ENCODE measurements around the gene MACROH2A2. TPM values are rescaled to one million over a fixed set of nuclear protein-coding genes. Genes with fewer than 3 reads are reported as not detected.
"Not testable (repeated sequence)": the region's sequence is repeated elsewhere in the genome, so short reads cannot be mapped to it uniquely, and the experiment has no call there.

MACROH2A2 gene
- total RNA-seq, 1 donor from 2014 or later, result 8.4 TPM

DNA sequence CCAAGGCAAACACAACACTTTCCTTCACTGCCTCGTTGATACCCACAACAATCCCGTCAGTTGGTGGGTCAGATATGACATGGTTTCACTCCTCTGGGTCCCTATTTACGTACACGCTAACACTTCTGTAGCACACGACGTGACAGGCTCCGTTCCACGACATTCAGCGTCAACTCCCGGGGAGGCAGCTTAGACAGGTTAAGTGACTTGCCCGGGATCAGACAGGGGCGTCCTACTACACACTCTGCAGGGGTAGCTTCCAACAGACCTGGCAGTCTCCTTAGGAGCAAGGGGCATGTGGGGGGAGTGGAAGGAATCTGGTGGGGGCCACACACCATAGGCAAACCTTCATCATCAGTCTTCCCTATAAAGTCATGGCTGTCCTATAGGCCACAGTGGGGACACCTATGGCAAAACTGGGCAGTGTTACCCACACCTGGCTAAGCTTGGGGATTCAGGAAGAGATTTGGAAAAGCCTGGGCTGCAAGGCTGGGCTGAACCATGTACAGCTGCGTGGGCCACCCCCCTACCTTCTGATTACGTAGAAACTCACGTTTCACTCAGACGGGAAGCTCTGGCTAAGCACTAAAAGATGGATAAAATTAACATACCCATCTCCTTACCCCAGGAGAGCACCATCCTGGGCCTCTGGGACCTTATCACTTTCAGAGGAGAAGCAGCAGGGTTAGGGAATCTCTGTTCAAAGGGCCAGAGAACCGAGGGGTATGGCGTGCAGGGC, 91.9 kb downstream of the MACROH2A2 start:
- no peaks in the 10 kb centered on the region for H3K9me3 ChIP-seq (ENCODE audit: control insufficient read depth in 3 of 3, low read length in 3 of 3)
- H3K4me3 ChIP-seq (ENCODE audit: low read length in 3 of 3), result peak overlapping the region in 2 of 3 donors; percentile 85 to 88
- H3K4me1 ChIP-seq (ENCODE audit: control insufficient read depth in 3 of 3, insufficient read depth in 3 of 3, low read length in 3 of 3), result peaks cover 12 to 19% (median 16%) of the 10 kb centered on the region in 3 donors
- H3K27ac ChIP-seq (ENCODE audit: low read depth, low read length), result no peak overlapping the region
- peaks cover 0 to 16% (median 3%) of the 10 kb centered on the region in 3 donors for H3K36me3 ChIP-seq (ENCODE audit: control insufficient read depth in 3 of 3, insufficient read depth in 3 of 3, low read length in 3 of 3)
- peak overlapping the region; percentile 57 to 90 (median 74) for H3K9ac ChIP-seq (ENCODE audit: low read depth in 1 of 3, low read length in 3 of 3)
- no peaks in the 10 kb centered on the region for H3K27me3 ChIP-seq (ENCODE audit: control insufficient read depth in 3 of 3, insufficient read depth in 3 of 3, low read length in 3 of 3)

DNA sequence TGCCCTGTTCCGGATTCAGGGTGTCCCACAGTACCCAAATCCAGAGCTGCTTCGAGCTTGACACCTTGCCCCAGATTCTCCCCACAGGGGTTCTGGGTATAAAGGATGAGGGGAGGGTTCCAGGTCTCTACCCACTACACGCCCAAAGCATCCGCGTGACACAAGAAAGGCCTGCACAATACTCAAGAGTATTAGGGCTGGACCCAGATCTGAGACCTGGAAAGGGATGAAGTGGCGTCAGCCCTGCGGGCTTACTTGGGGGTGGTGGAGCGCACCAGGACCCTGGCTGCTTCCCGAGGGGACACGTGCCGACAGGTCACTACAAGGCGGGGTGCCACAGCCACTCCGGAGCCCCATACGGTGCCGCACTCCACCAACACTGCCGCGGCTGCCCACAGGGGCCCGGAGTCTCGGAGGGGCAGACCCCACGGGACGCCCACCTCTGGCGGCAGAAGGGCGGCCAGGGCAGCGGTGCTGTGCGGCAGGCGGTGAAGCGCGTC, 92.6 kb downstream of the MACROH2A2 start:
- Histone ChIP-seq H3K36me3 (ENCODE audit: control insufficient read depth in 3 of 3, insufficient read depth in 3 of 3, low read length in 3 of 3) (peaks cover 0 to 14% (median 2%) of the 10 kb centered on the region in 3 donors), H3K9ac (ENCODE audit: low read depth in 1 of 3, low read length in 3 of 3) (peak overlapping the region; percentile 57 to 90 (median 74)), H3K4me1 (ENCODE audit: control insufficient read depth in 3 of 3, insufficient read depth in 3 of 3, low read length in 3 of 3) (peaks cover 12 to 19% (median 16%) of the 10 kb centered on the region in 3 donors), H3K9me3 (ENCODE audit: control insufficient read depth in 3 of 3, low read length in 3 of 3) (no peaks in the 10 kb centered on the region), H3K27ac (ENCODE audit: low read depth, low read length) (peak overlapping the region; percentile 84), H3K4me3 (ENCODE audit: low read length in 3 of 3) (peak overlapping the region; percentile 85 to 88 (median 86)), H3K27me3 (ENCODE audit: control insufficient read depth in 3 of 3, insufficient read depth in 3 of 3, low read length in 3 of 3) (no peaks in the 10 kb centered on the region)

DNA sequence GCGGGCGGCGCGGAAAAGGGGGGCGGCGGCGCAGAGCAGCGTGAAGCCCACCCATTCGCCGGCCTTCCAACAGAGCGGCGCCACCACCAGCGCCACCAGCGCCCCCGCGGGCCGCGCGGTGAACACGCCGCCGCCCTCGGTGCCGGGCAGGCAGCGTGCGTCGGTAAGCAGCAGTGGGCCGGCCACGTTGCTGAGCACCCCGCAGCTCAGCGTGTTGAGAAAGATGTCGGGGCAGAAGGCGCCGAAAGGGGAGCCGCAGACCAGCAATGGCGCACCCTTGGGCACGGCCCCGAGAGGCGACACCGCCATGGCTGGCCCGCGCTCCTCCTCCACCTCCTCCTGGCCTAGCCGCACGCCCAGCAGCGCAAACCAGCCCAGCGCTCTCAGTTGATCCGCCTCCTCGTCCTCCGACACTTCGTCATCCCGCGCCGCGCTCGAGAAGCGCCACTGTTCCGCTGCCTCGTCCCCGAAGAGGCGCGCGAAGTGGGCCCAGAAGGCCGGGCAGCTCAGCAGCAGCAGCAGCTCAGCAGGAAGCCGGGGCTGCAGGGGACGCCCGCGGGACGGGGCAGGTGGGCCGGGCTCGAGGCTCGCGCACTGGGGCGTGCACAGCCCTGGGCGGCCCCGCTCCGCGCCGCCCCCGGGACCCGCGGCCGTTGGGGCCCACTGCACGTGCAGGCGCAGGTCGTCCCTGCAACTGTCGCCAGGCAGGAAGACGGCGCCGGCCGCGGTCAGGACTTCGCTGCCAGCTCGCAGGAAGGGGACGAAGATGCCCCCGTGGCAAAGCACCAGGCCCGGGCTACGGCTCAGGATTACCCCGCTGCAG, 93.2 kb downstream of the MACROH2A2 start:
- Histone ChIP-seq H3K4me3 (ENCODE audit: low read length in 3 of 3) (peak overlapping the region; percentile 85 to 88 (median 86)), H3K9ac (ENCODE audit: low read depth in 1 of 3, low read length in 3 of 3) (peak overlapping the region; percentile 74 to 90 (median 82)), H3K4me1 (ENCODE audit: control insufficient read depth in 3 of 3, insufficient read depth in 3 of 3, low read length in 3 of 3) (peaks cover 12 to 19% (median 16%) of the 10 kb centered on the region in 3 donors), H3K36me3 (ENCODE audit: control insufficient read depth in 3 of 3, insufficient read depth in 3 of 3, low read length in 3 of 3) (peaks cover 4 to 17% (median 5%) of the 10 kb centered on the region in 3 donors), H3K27me3 (ENCODE audit: control insufficient read depth in 3 of 3, insufficient read depth in 3 of 3, low read length in 3 of 3) (no peaks in the 10 kb centered on the region), H3K27ac (ENCODE audit: low read depth, low read length) (peak overlapping the region; percentile 84), H3K9me3 (ENCODE audit: control insufficient read depth in 3 of 3, low read length in 3 of 3) (no peaks in the 10 kb centered on the region)

DNA sequence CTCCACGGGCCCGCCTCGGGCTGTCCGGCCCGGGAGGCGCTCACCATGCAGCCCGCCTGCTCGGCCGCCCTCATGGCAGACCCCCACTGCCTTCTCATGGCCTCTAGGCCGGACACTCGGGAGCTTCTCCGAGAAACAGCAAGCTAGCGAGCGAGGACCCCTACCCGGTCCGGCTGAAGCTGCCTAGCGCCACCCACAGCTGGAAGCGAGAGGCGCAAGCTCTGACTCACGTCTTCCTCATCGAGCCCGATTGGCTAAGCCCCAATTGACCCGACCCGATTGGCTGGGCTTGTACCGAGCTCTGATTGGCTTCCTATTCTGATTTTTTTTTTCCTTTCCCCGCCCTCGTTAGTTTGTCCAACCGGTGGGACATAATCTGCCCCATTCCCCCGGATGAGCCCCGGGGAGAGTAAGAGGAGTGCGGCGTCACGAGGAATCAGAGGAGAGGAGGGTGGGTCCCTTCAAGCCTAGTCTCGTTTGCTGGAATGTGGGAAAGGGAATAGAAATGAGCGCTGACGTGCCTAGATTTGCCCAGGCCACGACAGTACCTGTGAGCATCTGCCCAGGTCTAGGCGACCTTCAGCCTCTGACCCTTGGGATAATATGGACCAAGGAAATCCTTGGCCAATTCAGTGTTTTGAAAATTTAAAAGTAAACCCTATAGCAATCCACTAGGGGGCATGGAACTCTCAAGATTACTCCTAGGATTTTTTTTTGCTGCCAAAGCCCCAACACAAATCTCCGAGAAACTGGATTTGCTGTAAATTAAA, 94.0 kb downstream of the MACROH2A2 start, which contains the start of gene TYSND1:
TYSND1 (minus strand) TSS at position 212 of the 770 bp plus-strand sequence; CDS start at position 98, 114 bp downstream.
- Histone ChIP-seq H3K4me3 (ENCODE audit: low read length in 3 of 3) (peak within 1 kb of the TSS; percentile 85 to 88 (median 86)), H3K36me3 (ENCODE audit: control insufficient read depth in 3 of 3, insufficient read depth in 3 of 3, low read length in 3 of 3) (peaks cover 8 to 25% (median 12%) of the 10 kb centered on the region in 3 donors), H3K9me3 (ENCODE audit: control insufficient read depth in 3 of 3, low read length in 3 of 3) (no peaks in the 10 kb centered on the region), H3K27ac (ENCODE audit: low read depth, low read length) (peak within 1 kb of the TSS; percentile 84), H3K27me3 (ENCODE audit: control insufficient read depth in 3 of 3, insufficient read depth in 3 of 3, low read length in 3 of 3) (no peaks in the 10 kb centered on the region), H3K4me1 (ENCODE audit: control insufficient read depth in 3 of 3, insufficient read depth in 3 of 3, low read length in 3 of 3) (peaks cover 12 to 19% (median 16%) of the 10 kb centered on the region in 3 donors), H3K9ac (ENCODE audit: low read depth in 1 of 3, low read length in 3 of 3) (peak within 1 kb of the TSS; percentile 74 to 90 (median 82))

DNA sequence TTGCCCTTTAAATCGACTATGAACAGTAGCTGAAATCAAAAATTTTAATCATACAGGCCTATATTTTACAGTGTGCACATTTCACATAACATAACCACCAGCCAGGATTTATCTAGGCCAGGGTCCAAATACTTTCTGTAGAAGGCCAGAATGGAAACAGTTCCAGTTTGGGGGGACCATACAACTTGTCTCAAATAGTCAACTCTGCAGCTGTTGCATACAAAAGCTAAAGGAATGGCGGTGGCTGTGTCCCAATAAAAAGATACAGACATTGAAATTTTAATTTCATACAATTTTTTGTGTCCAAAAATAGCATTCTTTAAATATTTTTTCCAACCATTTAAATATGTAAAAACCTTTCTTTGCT, 94.6 kb downstream of the MACROH2A2 start:
- peak overlapping the region in 1 of 3 donors; percentile 85 for H3K4me3 ChIP-seq (ENCODE audit: low read length in 3 of 3)
- H3K4me1 ChIP-seq (ENCODE audit: control insufficient read depth in 3 of 3, insufficient read depth in 3 of 3, low read length in 3 of 3), result peaks cover 12 to 19% (median 16%) of the 10 kb centered on the region in 3 donors
- no peaks in the 10 kb centered on the region for H3K9me3 ChIP-seq (ENCODE audit: control insufficient read depth in 3 of 3, low read length in 3 of 3)
- peak overlapping the region; percentile 84 for H3K27ac ChIP-seq (ENCODE audit: low read depth, low read length)
- H3K27me3 ChIP-seq (ENCODE audit: control insufficient read depth in 3 of 3, insufficient read depth in 3 of 3, low read length in 3 of 3), result no peaks in the 10 kb centered on the region
- H3K9ac ChIP-seq (ENCODE audit: low read depth in 1 of 3, low read length in 3 of 3), result peak overlapping the region in 2 of 3 donors; percentile 48 to 90
- H3K36me3 ChIP-seq (ENCODE audit: control insufficient read depth in 3 of 3, insufficient read depth in 3 of 3, low read length in 3 of 3), result peaks cover 13 to 30% (median 15%) of the 10 kb centered on the region in 3 donors

DNA sequence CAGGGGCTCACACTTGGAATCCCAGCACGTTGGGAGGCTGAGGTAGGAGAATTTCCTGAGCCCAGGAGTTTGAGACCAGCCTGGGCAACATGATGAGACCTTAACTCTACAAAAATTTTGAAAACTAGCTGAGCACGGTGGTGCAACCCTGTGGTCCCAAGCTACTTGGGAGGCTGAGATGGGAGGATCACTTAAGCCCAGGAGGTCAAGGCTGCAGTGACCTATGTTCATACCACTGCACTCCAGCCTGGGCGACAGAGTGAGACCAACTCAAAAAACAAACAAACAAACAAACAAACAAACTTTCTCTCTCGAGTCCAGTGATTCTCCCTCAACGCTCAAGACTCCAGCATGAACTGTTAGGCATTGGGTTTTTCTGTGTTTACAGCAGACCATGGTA, 95.9 kb downstream of the MACROH2A2 start:
- no peak overlapping the region for H3K9ac ChIP-seq (ENCODE audit: low read depth in 1 of 3, low read length in 3 of 3)
- H3K27me3 ChIP-seq (ENCODE audit: control insufficient read depth in 3 of 3, insufficient read depth in 3 of 3, low read length in 3 of 3), result no peaks in the 10 kb centered on the region
- H3K27ac ChIP-seq (ENCODE audit: low read depth, low read length), result no peak overlapping the region
- H3K36me3 ChIP-seq (ENCODE audit: control insufficient read depth in 3 of 3, insufficient read depth in 3 of 3, low read length in 3 of 3), result peaks cover 22 to 40% (median 28%) of the 10 kb centered on the region in 3 donors
- H3K9me3 ChIP-seq (ENCODE audit: control insufficient read depth in 3 of 3, low read length in 3 of 3), result no peaks in the 10 kb centered on the region
- no peak overlapping the region for H3K4me3 ChIP-seq (ENCODE audit: low read length in 3 of 3)
- peaks cover 12 to 19% (median 16%) of the 10 kb centered on the region in 3 donors for H3K4me1 ChIP-seq (ENCODE audit: control insufficient read depth in 3 of 3, insufficient read depth in 3 of 3, low read length in 3 of 3)

DNA sequence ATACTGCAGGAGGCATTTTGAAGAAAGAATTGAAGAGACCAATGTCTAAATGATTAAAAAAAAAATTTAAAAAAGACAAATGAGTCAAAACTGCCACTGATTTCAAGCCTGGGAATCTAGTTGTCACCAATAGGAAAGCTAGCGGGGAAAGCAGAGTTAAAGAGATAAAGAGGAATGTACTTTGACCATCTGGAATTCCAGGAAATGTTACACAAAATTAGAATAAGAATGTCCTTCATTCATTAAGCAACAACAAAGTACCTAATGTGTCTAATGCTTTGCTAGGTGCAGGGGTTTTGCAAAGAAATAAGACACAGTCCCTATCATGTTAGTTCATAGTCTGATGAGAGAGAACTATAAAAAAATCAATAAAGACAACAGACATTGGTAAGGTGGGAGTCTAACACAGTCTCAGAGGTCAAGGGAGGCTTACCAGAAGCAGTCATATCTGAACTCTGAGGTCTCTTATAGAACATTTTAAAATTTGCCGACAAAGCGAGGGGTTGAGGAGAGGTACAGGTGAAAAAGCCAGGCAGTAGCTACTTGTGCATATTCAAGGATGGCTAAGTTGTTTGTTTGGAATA, 102.7 kb downstream of the MACROH2A2 start:
- H3K27ac ChIP-seq (ENCODE audit: low read depth, low read length), result no peak overlapping the region
- no peaks in the 10 kb centered on the region for H3K27me3 ChIP-seq (ENCODE audit: control insufficient read depth in 3 of 3, insufficient read depth in 3 of 3, low read length in 3 of 3)
- no peak overlapping the region for H3K4me3 ChIP-seq (ENCODE audit: low read length in 3 of 3)
- no peaks in the 10 kb centered on the region for H3K4me1 ChIP-seq (ENCODE audit: control insufficient read depth in 3 of 3, insufficient read depth in 3 of 3, low read length in 3 of 3)
- no peak overlapping the region for H3K9ac ChIP-seq (ENCODE audit: low read depth in 1 of 3, low read length in 3 of 3)
- no peaks in the 10 kb centered on the region for H3K9me3 ChIP-seq (ENCODE audit: control insufficient read depth in 3 of 3, low read length in 3 of 3)
- peaks cover 44 to 66% (median 58%) of the 10 kb centered on the region in 3 donors for H3K36me3 ChIP-seq (ENCODE audit: control insufficient read depth in 3 of 3, insufficient read depth in 3 of 3, low read length in 3 of 3)

DNA sequence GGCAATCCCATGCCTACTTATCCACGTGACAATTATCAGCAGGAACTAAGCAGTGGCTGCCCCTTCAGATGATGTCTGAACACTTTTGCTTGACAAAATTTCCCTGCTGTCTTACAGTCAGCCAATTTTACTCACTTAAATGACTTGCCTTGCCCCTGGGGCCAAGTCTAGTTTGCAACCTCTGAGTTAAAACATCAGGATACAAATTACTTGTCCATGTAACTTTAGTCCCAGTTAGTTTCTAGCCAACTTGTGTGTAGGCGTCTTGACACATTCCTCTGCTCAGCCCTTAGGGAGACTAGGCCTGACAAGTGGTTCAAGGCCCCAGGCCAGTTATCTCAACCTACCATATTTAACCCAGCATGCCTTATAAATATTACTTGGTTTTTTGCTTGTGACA, 105.5 kb downstream of the MACROH2A2 start:
- peaks cover 24 to 52% (median 40%) of the 10 kb centered on the region in 3 donors for H3K36me3 ChIP-seq (ENCODE audit: control insufficient read depth in 3 of 3, insufficient read depth in 3 of 3, low read length in 3 of 3)
- peaks cover 8 to 11% (median 9%) of the 10 kb centered on the region in 3 donors for H3K4me1 ChIP-seq (ENCODE audit: control insufficient read depth in 3 of 3, insufficient read depth in 3 of 3, low read length in 3 of 3)
- no peaks in the 10 kb centered on the region for H3K9me3 ChIP-seq (ENCODE audit: control insufficient read depth in 3 of 3, low read length in 3 of 3)
- H3K27me3 ChIP-seq (ENCODE audit: control insufficient read depth in 3 of 3, insufficient read depth in 3 of 3, low read length in 3 of 3), result no peaks in the 10 kb centered on the region
- no peak overlapping the region for H3K9ac ChIP-seq (ENCODE audit: low read depth in 1 of 3, low read length in 3 of 3)
- H3K27ac ChIP-seq (ENCODE audit: low read depth, low read length), result no peak overlapping the region
- no peak overlapping the region for H3K4me3 ChIP-seq (ENCODE audit: low read length in 3 of 3)

DNA sequence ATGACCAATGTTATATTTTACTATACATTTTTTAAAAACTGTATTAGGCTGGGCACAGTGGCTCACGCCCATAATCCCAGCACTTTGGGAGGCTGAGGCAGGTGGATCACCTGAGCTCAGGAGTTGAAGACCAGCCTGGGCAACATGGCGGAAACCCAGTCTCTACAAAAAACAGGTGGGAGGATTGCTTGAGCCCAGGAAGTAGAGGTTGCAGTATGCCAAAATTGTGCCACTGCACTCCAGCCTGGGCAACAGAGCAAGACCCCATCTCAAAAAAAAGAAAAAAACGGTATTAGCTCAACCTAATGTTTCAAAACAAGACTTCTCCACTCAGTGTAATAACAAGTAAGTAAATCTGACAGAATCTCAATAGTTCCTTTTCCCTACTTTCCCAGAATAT, 106.7 kb downstream of the MACROH2A2 start:
- H3K9me3 ChIP-seq (ENCODE audit: control insufficient read depth in 3 of 3, low read length in 3 of 3); H3K4me3 ChIP-seq (ENCODE audit: low read length in 3 of 3); H3K27ac ChIP-seq (ENCODE audit: low read depth, low read length); H3K27me3 ChIP-seq (ENCODE audit: control insufficient read depth in 3 of 3, insufficient read depth in 3 of 3, low read length in 3 of 3); H3K9ac ChIP-seq (ENCODE audit: low read depth in 1 of 3, low read length in 3 of 3): not testable (repeated sequence)
- Histone ChIP-seq H3K36me3 (ENCODE audit: control insufficient read depth in 3 of 3, insufficient read depth in 3 of 3, low read length in 3 of 3) (peaks cover 18 to 41% (median 31%) of the 10 kb centered on the region in 3 donors), H3K4me1 (ENCODE audit: control insufficient read depth in 3 of 3, insufficient read depth in 3 of 3, low read length in 3 of 3) (peaks cover 12 to 21% (median 19%) of the 10 kb centered on the region in 3 donors)

Data from skeletal muscle tissue (tissue), 4 donors.